NB4 (cell line): ENCODE measurements around the gene GRM6.

Experiments used
- DNase-seq: peaks from one replicate; pipeline ENCODE4 v3.0.0; 2010; ENCODE audit warnings: low read depth
- H3K4me3 ChIP-seq: one replicate; pipeline ENCODE4 v1.5.1; 2011; ENCODE audit warnings: mild to moderate bottlenecking, low read depth, low read length, moderate library complexity
- MYC ChIP-seq: IDR thresholded peaks from 2 replicates; pipeline ENCODE4 v1.6.1; 2011; ENCODE audit warnings: low read depth, low read length
- POLR2A ChIP-seq: IDR thresholded peaks from 2 replicates; pipeline ENCODE4 v1.6.1; 2011; ENCODE audit warnings: mild to moderate bottlenecking; ENCODE audit not compliant: insufficient read length; ENCODE audit errors: extremely low read depth
- TF ChIP-seq, protein P1 (sequence below): IDR thresholded peaks from 2 replicates; pipeline ENCODE4 v1.6.1; 2011; ENCODE audit warnings: low read depth, low read length
- TF ChIP-seq, protein P2 (sequence below): IDR thresholded peaks from one replicate; pipeline ENCODE4 v1.5.1; 2012; ENCODE audit warnings: low read depth, low read length

GRM6 gene

DNA sequence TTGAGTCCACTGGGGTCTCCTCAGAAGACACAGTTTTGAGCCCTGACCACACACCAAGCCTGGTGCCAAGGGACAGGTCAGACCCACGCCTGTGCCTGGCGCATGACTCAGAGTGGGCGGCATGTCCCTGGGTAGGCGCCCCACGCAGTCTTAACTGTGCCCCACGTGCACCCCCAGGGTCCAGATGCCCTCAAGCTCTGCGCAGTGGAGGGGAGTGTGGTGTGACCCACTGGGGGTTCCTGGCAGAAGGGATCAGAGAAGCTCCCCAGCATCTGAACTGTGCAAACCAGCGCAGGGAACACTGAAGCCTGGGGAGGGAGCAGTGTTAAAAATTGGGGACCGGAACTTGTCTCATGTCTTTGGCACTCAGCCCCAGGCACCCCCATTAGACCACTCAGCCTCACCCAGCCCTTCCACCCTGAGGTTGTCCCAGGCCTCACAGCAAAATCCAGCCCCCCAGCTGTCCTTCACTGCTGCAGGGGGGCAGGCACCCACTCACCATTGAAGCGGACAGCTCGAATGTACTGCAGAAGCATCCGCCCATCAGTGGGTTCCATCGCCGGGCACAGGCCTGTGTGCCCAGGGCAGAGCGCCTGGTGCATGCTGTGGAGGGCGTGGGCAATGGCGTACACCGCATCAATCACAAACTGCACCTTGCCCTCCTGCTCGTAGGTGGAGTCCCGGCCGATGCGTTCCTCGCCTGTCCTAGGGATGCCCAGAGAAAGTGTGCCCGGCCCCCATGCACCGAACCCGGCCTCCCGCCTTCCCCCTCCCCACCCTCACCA, 6.5 kb downstream of the GRM6 start:
- no peak overlapping the region for H3K4me3 ChIP-seq
- DNase-seq = no peak
- TF ChIP-seq, protein P1, sequence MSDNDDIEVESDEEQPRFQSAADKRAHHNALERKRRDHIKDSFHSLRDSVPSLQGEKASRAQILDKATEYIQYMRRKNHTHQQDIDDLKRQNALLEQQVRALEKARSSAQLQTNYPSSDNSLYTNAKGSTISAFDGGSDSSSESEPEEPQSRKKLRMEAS = no peak
- TF ChIP-seq POLR2A = no peak
- TF ChIP-seq, protein P2, sequence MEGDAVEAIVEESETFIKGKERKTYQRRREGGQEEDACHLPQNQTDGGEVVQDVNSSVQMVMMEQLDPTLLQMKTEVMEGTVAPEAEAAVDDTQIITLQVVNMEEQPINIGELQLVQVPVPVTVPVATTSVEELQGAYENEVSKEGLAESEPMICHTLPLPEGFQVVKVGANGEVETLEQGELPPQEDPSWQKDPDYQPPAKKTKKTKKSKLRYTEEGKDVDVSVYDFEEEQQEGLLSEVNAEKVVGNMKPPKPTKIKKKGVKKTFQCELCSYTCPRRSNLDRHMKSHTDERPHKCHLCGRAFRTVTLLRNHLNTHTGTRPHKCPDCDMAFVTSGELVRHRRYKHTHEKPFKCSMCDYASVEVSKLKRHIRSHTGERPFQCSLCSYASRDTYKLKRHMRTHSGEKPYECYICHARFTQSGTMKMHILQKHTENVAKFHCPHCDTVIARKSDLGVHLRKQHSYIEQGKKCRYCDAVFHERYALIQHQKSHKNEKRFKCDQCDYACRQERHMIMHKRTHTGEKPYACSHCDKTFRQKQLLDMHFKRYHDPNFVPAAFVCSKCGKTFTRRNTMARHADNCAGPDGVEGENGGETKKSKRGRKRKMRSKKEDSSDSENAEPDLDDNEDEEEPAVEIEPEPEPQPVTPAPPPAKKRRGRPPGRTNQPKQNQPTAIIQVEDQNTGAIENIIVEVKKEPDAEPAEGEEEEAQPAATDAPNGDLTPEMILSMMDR = no peak
- TF ChIP-seq MYC = no peak

DNA sequence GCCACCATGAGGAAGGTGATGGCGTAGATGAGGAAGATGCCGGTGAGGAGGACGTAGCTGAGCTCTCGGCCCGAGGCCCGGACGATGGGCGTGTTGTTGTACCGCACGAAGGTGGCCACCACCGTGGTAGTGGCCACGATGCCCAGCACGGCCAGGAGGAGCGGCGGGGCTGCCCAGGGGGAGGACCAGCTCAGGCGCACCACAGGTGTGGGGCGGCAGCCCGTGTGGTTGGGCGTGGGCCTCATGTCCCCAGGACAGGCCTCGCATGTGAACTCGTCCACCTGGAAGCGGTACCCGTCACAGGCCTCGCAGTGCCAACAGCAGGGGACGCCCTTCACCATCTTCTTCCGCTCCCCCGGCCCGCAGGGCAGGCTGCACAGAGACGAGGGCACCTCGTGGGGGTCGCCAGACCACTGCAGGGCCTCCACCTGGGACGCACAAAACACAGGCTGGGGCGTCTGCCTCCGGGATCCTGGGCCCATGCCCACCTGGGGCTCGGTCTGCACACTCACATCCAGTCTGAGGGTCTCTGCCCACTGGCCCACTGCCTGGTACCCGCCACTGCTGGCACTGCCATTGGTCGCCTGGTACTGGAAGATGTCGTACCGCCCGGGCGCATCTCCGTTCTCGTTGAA, 8.7 kb downstream of the GRM6 start:
- H3K4me3 ChIP-seq = no peak overlapping the region
- DNase-seq = no peak
- TF ChIP-seq, protein P2 = no peak
- TF ChIP-seq MYC (no peak), POLR2A (no peak)
- TF ChIP-seq, protein P1 = no peak

DNA sequence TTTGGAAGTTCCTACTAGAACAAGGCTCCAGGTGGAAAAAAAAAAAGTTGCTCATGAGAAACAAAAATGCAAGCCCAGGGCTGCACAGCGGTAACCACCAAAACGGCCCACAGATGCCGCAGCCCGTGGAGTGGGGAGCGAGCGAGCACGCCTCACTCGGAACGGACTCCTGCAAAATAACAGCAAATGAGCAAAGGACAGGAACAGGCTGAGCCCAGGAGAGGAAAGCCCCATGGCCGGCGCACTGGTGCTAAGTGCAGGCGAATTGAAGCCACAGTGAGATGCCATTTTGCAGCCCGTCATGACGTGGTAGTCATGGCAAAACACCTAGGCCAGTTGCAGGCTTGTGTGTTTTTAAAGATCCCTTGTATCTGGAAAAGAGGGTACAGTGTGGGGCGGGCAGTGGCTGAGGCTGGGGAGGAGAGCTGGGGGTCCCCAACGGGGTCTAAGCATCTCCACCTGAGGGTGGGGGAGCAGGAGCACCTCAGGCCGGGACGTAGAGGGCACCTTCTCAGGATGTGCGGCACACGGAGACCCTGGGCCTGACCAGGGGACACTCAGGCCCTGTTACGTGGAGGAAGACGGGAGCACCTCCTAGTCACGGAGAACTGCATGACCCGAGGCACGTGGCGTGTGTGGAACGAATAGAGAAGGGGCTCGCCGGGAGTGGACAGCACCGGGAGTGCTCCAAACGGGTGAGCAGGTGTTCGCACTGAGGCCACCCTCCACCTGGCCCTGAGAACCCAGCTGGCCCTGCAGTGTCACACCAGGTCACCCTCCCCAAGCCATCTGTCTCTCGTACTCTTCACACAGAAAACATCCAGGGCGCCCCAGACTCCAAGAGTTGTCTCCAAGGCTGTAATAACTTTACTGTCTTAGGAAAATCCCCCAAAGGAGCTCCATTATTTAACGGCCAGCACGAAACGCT, 10.7 kb downstream of the GRM6 start:
- no peak for TF ChIP-seq POLR2A
- TF ChIP-seq, protein P1 = no peak
- TF ChIP-seq, protein P2 = no peak
- TF ChIP-seq MYC = no peak
- DNase-seq = no peak
- no peak overlapping the region for H3K4me3 ChIP-seq

DNA sequence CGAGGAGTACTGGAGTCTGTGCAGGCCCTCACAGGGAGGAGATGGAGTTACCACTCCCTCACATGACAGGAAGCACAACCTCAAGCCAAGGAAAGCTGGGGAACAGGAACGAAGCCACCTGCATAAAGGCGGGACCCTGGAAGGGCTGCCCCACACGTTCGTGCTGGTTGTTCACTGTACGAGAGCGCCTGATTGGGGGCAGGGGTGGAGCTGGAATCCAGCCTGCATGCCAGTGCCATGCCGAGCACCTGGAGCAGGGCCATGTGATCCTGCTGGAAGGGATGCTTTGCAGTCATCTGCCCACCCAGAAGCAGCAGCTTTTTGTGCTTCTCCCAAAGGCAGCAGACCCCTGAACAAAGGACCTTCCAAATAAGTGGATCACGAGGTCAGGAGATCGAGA, 11.4 kb downstream of the GRM6 start:
- TF ChIP-seq, protein P2 = no peak
- TF ChIP-seq POLR2A = no peak

DNA sequence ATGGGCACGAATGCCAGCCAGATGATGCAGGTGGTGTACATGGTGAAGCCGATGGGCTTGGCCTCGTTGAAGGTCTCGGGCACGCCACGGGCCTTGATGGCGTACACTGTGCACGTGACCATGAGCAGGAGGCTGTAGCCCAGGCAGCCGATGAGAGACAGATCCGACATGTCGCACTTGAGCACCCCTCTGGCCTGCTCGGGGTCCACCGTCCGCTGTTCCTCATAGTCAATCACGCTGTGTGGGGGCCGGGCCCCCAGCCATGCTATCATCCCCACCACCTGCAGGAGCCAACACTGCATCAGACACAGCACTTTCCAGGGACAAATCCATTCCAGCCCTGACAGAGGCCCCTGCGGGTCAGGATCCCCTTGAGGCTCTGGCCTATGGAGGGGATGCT, 12.2 kb downstream of the GRM6 start:
- TF ChIP-seq MYC = no peak
- TF ChIP-seq, protein P2 = no peak
- TF ChIP-seq, protein P1 = no peak
- TF ChIP-seq POLR2A = no peak
- no peak overlapping the region for H3K4me3 ChIP-seq
- no peak for DNase-seq

More for the DNA sequence above, 11.4 kb downstream of the GRM6 start:
- DNase-seq = no peak
- H3K4me3 ChIP-seq = no peak overlapping the region
